Smooth muscle cell (in vitro differentiated cells): ENCODE data around the gene EPHA3. TPM values are rescaled to one million over a fixed set of nuclear protein-coding genes. Genes with fewer than 3 reads are reported as not detected.
A peak's percentile ranks its signal among the peaks of the same experiment; 100 is the strongest.

Experiments
- DNase-seq: peaks from one replicate; lab custom pipeline; 2025; ENCODE audit not compliant: unreplicated experiment; lab: John Stamatoyannopoulos, UW
- H2AFZ ChIP-seq: fragments of 200-600 bp; sonication (generic); 2 replicates; pipeline ENCODE4 v1.6.0; 2016; ENCODE audit warnings: antibody characterized with exemption, low read depth, mild to moderate bottlenecking
- H3F3A ChIP-seq: fragments of 200-600 bp; sonication (generic); 2 replicates; pipeline ENCODE4 v1.6.0; 2017; ENCODE audit warnings: antibody characterized with exemption, low read depth
- H3K27ac ChIP-seq: fragments of 200-600 bp; sonication (generic); 2 replicates; pipeline ENCODE4 v1.5.1; 2016; ENCODE audit warnings: low read depth, mild to moderate bottlenecking
- H3K27me3 ChIP-seq: fragments of 200-600 bp; sonication (generic); 2 replicates; pipeline ENCODE4 v1.6.1; 2016; ENCODE audit warnings: low read depth, mild to moderate bottlenecking
- H3K36me3 ChIP-seq: fragments of 200-600 bp; sonication (generic); 2 replicates; pipeline ENCODE4 v1.5.1; 2016; ENCODE audit warnings: low read depth
- H3K4me1 ChIP-seq: fragments of 200-600 bp; sonication (generic); 2 replicates; pipeline ENCODE4 v1.5.1; 2016; ENCODE audit warnings: low read depth
- H3K4me2 ChIP-seq: fragments of 200-600 bp; sonication (generic); 2 replicates; pipeline ENCODE4 v1.6.0; 2016; ENCODE audit warnings: mild to moderate bottlenecking
- H3K4me3 ChIP-seq: fragments of 200-600 bp; sonication (generic); 2 replicates; pipeline ENCODE4 v1.5.1; 2016; ENCODE audit warnings: mild to moderate bottlenecking
- H3K79me2 ChIP-seq: fragments of 200-600 bp; sonication (generic); 2 replicates; pipeline ENCODE4 v1.6.0; 2016; ENCODE audit warnings: low read depth, mild to moderate bottlenecking
- H3K9ac ChIP-seq: fragments of 200-600 bp; sonication (generic); 2 replicates; pipeline ENCODE4 v1.6.0; 2016; ENCODE audit warnings: low read depth
- H3K9me3 ChIP-seq: fragments of 200-600 bp; sonication (generic); replicated peaks from 2 replicates; pipeline ENCODE4 v1.5.1; 2016; ENCODE audit warnings: low read depth
- H4K20me1 ChIP-seq: fragments of 200-600 bp; sonication (generic); 2 replicates; pipeline ENCODE4 v1.6.0; 2016; ENCODE audit warnings: low read depth
- WGBS: methylation state at CpG from one replicate; pipeline ENCODE4 v1.1.7; 2016; ENCODE audit warnings: low lambda C conversion rate; 5-methylcytosine and 5-hydroxymethylcytosine counted together
- polyA plus RNA-seq: library from polyadenylated mRNA; unstranded; fragments of >200 nt; fragmentation: Nextera tagmentation; extraction: Ambion mirVana; gene quantifications from 2 replicates; pipeline ENCODE4 v1.2.1, GENCODE V29; 2016
- total RNA-seq: library from RNA; depleted of rRNA; stranded (reverse); fragments of >200 nt; gene quantifications from 2 replicates; pipeline ENCODE4 v1.2.3, GENCODE V29; 2014
- TF ChIP-seq, protein P1 (sequence below): fragments of 200-600 bp; sonication (generic); IDR thresholded peaks from 2 replicates; pipeline ENCODE4 v1.5.1; 2017; ENCODE audit warnings: borderline replicate concordance, mild to moderate bottlenecking, antibody characterized with exemption; ENCODE audit not compliant: insufficient read depth, poor library complexity, severe bottlenecking

The EPHA3 gene
- total and polyA plus RNA-seq, 2 experiments from 2014 or later: 0.62 to 1.7 TPM

GRCh38 chr3:89221924-89222323, 114.5 kb downstream of the EPHA3 start:
- Histone ChIP-seq H3K9me3 (no peaks in the 10 kb centered on the region), H3K27ac (no peak overlapping the region), H3K79me2 (no peaks in the 10 kb centered on the region), H3K9ac (no peak overlapping the region), H3K4me3 (no peak overlapping the region), H3K4me1 (no peaks in the 10 kb centered on the region), H4K20me1 (no peaks in the 10 kb centered on the region), H2AFZ (no peak overlapping the region), H3K36me3 (no peaks in the 10 kb centered on the region), H3K27me3 (no peaks in the 10 kb centered on the region), H3K4me2 (no peak overlapping the region), H3F3A (no peaks in the 10 kb centered on the region)
- no peak for DNase-seq
- WGBS: 100% methylated on average over 1 of the region's 1 CpG
- TF ChIP-seq, protein P1, sequence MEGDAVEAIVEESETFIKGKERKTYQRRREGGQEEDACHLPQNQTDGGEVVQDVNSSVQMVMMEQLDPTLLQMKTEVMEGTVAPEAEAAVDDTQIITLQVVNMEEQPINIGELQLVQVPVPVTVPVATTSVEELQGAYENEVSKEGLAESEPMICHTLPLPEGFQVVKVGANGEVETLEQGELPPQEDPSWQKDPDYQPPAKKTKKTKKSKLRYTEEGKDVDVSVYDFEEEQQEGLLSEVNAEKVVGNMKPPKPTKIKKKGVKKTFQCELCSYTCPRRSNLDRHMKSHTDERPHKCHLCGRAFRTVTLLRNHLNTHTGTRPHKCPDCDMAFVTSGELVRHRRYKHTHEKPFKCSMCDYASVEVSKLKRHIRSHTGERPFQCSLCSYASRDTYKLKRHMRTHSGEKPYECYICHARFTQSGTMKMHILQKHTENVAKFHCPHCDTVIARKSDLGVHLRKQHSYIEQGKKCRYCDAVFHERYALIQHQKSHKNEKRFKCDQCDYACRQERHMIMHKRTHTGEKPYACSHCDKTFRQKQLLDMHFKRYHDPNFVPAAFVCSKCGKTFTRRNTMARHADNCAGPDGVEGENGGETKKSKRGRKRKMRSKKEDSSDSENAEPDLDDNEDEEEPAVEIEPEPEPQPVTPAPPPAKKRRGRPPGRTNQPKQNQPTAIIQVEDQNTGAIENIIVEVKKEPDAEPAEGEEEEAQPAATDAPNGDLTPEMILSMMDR: no peak

- H3K9ac ChIP-seq: no peak overlapping the region
- H3F3A ChIP-seq: no peaks in the 10 kb centered on the region
- no peaks in the 10 kb centered on the region for H3K9me3 ChIP-seq
- H2AFZ ChIP-seq: no peak overlapping the region
- TF ChIP-seq, protein P1: no peak
- H4K20me1 ChIP-seq: no peaks in the 10 kb centered on the region
- no peak overlapping the region for H3K27ac ChIP-seq
- H3K4me1 ChIP-seq: no peaks in the 10 kb centered on the region
- WGBS: 85% methylated on average over 6 of the region's 6 CpGs
- H3K4me3 ChIP-seq: no peak overlapping the region
- no peak overlapping the region for H3K4me2 ChIP-seq
- no peak for DNase-seq
- H3K27me3 ChIP-seq: no peaks in the 10 kb centered on the region
- H3K36me3 ChIP-seq: no peaks in the 10 kb centered on the region
- no peaks in the 10 kb centered on the region for H3K79me2 ChIP-seq
Observed at GRCh38 chr3:89223188-89223587, 115.8 kb downstream of the EPHA3 start.

GRCh38 chr3:89227218-89227617, 119.8 kb downstream of the EPHA3 start:
- peak overlapping the region; percentile 66 for H3K4me2 ChIP-seq
- 26% methylated on average over 5 of the region's 5 CpGs for WGBS
- no peak for DNase-seq

DNA sequence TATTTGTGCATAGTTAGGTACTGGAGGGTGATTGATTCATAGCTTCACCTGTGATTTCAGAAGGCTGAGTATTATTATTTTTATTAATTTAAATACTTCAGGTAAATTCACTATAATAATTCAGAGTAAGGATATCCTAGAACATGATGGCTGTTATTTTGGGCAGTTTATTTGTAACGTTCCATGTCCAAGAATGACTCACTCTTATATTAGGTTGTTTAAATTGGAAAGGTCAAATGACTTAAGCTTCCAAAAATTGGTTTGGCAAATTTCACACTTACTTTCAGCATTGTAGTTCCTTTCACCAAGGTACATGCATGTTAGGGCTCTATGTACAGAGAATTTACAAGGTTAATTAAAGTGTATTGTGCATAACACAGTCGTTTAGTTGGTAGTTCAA, 120.2 kb downstream of the EPHA3 start:
- Histone ChIP-seq H3K79me2 (no peaks in the 10 kb centered on the region), H3K4me3 (no peak overlapping the region), H3K27ac (no peak overlapping the region), H3K4me1 (no peaks in the 10 kb centered on the region), H3K4me2 (peak overlapping the region; percentile 66), H3K27me3 (no peaks in the 10 kb centered on the region), H3K9me3 (no peaks in the 10 kb centered on the region), H3K9ac (no peak overlapping the region), H3F3A (no peaks in the 10 kb centered on the region), H3K36me3 (no peaks in the 10 kb centered on the region), H2AFZ (no peak overlapping the region), H4K20me1 (no peaks in the 10 kb centered on the region)
- TF ChIP-seq, protein P1: no peak
- WGBS: 39% methylated on average over 2 of the region's 2 CpGs
- DNase-seq: no peak

More at GRCh38 chr3:89227218-89227617, 119.8 kb downstream of the EPHA3 start:
- no peaks in the 10 kb centered on the region for H4K20me1 ChIP-seq
- H3K9ac ChIP-seq: no peak overlapping the region
- H3K79me2 ChIP-seq: no peaks in the 10 kb centered on the region
- H3K27ac ChIP-seq: no peak overlapping the region
- H3K4me3 ChIP-seq: no peak overlapping the region
- no peaks in the 10 kb centered on the region for H3K9me3 ChIP-seq
- TF ChIP-seq, protein P1: no peak
- no peaks in the 10 kb centered on the region for H3K27me3 ChIP-seq
- no peak overlapping the region for H2AFZ ChIP-seq
- no peaks in the 10 kb centered on the region for H3F3A ChIP-seq
- H3K4me1 ChIP-seq: no peaks in the 10 kb centered on the region
- H3K36me3 ChIP-seq: no peaks in the 10 kb centered on the region
